ENCODE data around the gene CREBL2. TPM values are rescaled to one million over a fixed set of nuclear protein-coding genes. Genes with fewer than 3 reads are reported as not detected.
"Not testable (repeated sequence)": the region's sequence is repeated elsewhere in the genome, so short reads cannot be mapped to it uniquely, and the experiment has no call there.

CREBL2 gene
- total RNA-seq, 2 experiments from 2014 or later = 3.4 to 4.3 TPM

DNA sequence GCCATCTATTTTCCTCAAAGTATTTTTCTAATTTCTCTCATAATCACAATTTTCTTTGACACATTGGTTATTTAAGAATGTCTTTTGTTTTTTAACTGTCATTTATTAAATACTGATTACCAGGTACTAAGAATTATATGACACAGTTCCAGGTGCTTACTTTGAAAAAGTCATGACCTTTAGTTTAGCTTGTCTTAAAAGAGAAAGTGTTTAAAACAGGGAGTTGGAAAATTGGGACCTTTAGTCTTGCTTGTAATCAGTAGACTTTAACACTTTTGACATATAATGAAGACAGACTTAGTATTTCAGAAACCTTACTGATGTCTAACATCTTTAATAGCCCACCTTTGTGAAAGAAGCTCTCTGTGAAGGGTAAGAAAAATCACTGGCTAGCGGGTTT is 19.2 kb downstream of the CREBL2 start:
- no peak overlapping the region for H3K4me3 ChIP-seq (ENCODE audit: low read depth, low read length, poor library complexity, severe bottlenecking)
- BruUV-seq (replicated peaks) = no TSS peak
- H3K9me3 ChIP-seq (ENCODE audit: low read length) = no peaks in the 10 kb centered on the region
- no peaks in the 10 kb centered on the region for H3K36me3 ChIP-seq (ENCODE audit: insufficient read depth, low read length)
- no peak for TF ChIP-seq EZH2phosphoT487 (IDR thresholded peaks at IDR 0.05; ENCODE audit: borderline replicate concordance, low read depth, low read length)
- TF ChIP-seq, protein P1, sequence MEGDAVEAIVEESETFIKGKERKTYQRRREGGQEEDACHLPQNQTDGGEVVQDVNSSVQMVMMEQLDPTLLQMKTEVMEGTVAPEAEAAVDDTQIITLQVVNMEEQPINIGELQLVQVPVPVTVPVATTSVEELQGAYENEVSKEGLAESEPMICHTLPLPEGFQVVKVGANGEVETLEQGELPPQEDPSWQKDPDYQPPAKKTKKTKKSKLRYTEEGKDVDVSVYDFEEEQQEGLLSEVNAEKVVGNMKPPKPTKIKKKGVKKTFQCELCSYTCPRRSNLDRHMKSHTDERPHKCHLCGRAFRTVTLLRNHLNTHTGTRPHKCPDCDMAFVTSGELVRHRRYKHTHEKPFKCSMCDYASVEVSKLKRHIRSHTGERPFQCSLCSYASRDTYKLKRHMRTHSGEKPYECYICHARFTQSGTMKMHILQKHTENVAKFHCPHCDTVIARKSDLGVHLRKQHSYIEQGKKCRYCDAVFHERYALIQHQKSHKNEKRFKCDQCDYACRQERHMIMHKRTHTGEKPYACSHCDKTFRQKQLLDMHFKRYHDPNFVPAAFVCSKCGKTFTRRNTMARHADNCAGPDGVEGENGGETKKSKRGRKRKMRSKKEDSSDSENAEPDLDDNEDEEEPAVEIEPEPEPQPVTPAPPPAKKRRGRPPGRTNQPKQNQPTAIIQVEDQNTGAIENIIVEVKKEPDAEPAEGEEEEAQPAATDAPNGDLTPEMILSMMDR (conservative IDR thresholded peaks at IDR 0.05; ENCODE audit: low read length) = no peak
- H3K4me1 ChIP-seq (ENCODE audit: insufficient read depth, low read length, poor library complexity, severe bottlenecking) = no peaks in the 10 kb centered on the region
- H3K9me2 ChIP-seq (ENCODE audit: insufficient read depth, low read length) = no peaks in the 10 kb centered on the region
- no peak overlapping the region for H3K4me2 ChIP-seq (ENCODE audit: low read length)
- CTCF ChIA-PET (ENCODE audit: unreplicated experiment) = no interaction called here
- H2AFZ ChIP-seq (ENCODE audit: low read length) = no peak overlapping the region
- no peaks in the 10 kb centered on the region for H4K20me1 ChIP-seq (ENCODE audit: insufficient read depth, low read length)
- intact Hi-C loops (cut with micrococcal nuclease; ENCODE audit: unreplicated experiment) = no loop called here
- POLR2A ChIA-PET = interaction anchor here (0.8 to 1.6 kb wide), 3 partner anchors 12 to 30 kb away, joined by 3 to 5 read pairs (median 4); no protein-coding TSS in a partner anchor
- no peaks in the 10 kb centered on the region for H3K79me2 ChIP-seq (ENCODE audit: insufficient read depth, low read depth, low read length)
- H3K27ac ChIP-seq (ENCODE audit: low read depth, low read length, poor library complexity, severe bottlenecking) = no peak overlapping the region
- no peak for DNase-seq (ENCODE audit: low spot score)

DNA sequence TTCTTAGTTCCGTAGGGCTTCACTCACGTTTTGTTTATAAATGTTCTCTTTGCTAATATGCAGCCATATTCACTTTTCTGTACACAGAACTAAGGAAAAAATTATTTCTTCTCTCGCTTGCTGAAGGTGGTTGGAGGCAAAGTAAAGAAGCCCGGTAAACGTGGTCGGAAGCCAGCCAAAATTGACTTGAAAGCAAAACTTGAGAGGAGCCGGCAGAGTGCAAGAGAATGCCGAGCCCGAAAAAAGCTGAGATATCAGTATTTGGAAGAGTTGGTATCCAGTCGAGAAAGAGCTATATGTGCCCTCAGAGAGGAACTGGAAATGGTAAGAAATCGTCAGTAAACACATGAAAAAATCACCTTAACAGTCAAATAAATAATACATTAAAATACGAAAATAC is 24.0 kb downstream of the CREBL2 start:
- no peak for TF ChIP-seq EZH2phosphoT487 (IDR thresholded peaks at IDR 0.05; ENCODE audit: borderline replicate concordance, low read depth, low read length)
- TF ChIP-seq, protein P1 (conservative IDR thresholded peaks at IDR 0.05; ENCODE audit: low read length) = no peak
- Histone ChIP-seq H3K79me2 (ENCODE audit: insufficient read depth, low read depth, low read length) (no peaks in the 10 kb centered on the region), H4K20me1 (ENCODE audit: insufficient read depth, low read length) (no peaks in the 10 kb centered on the region), H2AFZ (ENCODE audit: low read length) (no peak overlapping the region), H3K36me3 (ENCODE audit: insufficient read depth, low read length) (no peaks in the 10 kb centered on the region; the same call in 1 of the 2 replicates), H3K9me2 (ENCODE audit: insufficient read depth, low read length) (no peaks in the 10 kb centered on the region), H3K9me3 (ENCODE audit: low read length) (no peaks in the 10 kb centered on the region), H3K4me2 (ENCODE audit: low read length) (no peak overlapping the region), H3K4me1 (ENCODE audit: insufficient read depth, low read length, poor library complexity, severe bottlenecking) (no peaks in the 10 kb centered on the region), H3K4me3 (ENCODE audit: low read depth, low read length, poor library complexity, severe bottlenecking) (no peak overlapping the region), H3K27ac (ENCODE audit: low read depth, low read length, poor library complexity, severe bottlenecking) (no peak overlapping the region)
- BruUV-seq (replicated peaks) = no TSS peak
- POLR2A ChIA-PET = interaction anchor here (0.7 to 1.2 kb wide), 5 partner anchors 23 to 539 kb away, joined by 3 to 7 read pairs (median 3); no protein-coding TSS in a partner anchor
- intact Hi-C loops (cut with micrococcal nuclease; ENCODE audit: unreplicated experiment) = no loop called here
- CTCF ChIA-PET (ENCODE audit: unreplicated experiment) = no interaction called here
- DNase-seq (ENCODE audit: low spot score) = no peak

GRCh38 chr12:12636641-12637040 is 25.0 kb downstream of the CREBL2 start:
- no peak for DNase-seq (ENCODE audit: low spot score)
- H3K4me1 ChIP-seq (ENCODE audit: insufficient read depth, low read length, poor library complexity, severe bottlenecking) = no peaks in the 10 kb centered on the region
- no TSS peak for BruUV-seq (replicated peaks)
- H2AFZ ChIP-seq (ENCODE audit: low read length) = no peak overlapping the region
- no peaks in the 10 kb centered on the region; the same call in 1 of the 2 replicates for H3K36me3 ChIP-seq (ENCODE audit: insufficient read depth, low read length)
- no peaks in the 10 kb centered on the region for H4K20me1 ChIP-seq (ENCODE audit: insufficient read depth, low read length)
- H3K79me2 ChIP-seq (ENCODE audit: insufficient read depth, low read depth, low read length) = no peaks in the 10 kb centered on the region
- ChIA-PET POLR2A (interaction anchor here (0.6 kb wide), 1 partner anchor 35 kb away, joined by 5 read pairs; no protein-coding TSS in a partner anchor), CTCF (ENCODE audit: unreplicated experiment) (no interaction called here)
- no peaks in the 10 kb centered on the region for H3K9me3 ChIP-seq (ENCODE audit: low read length)
- H3K4me3 ChIP-seq (ENCODE audit: low read depth, low read length, poor library complexity, severe bottlenecking) = no peak overlapping the region
- H3K27ac ChIP-seq (ENCODE audit: low read depth, low read length, poor library complexity, severe bottlenecking) = no peak overlapping the region
- intact Hi-C loops (cut with micrococcal nuclease; ENCODE audit: unreplicated experiment) = no loop called here
- no peak overlapping the region for H3K4me2 ChIP-seq (ENCODE audit: low read length)
- no peaks in the 10 kb centered on the region for H3K9me2 ChIP-seq (ENCODE audit: insufficient read depth, low read length)
- no peak for TF ChIP-seq EZH2phosphoT487 (IDR thresholded peaks at IDR 0.05; ENCODE audit: borderline replicate concordance, low read depth, low read length)
- TF ChIP-seq, protein P1 (conservative IDR thresholded peaks at IDR 0.05; ENCODE audit: low read length) = no peak

GRCh38 chr12:12639995-12640394 is 28.3 kb downstream of the CREBL2 start:
- DNase-seq (ENCODE audit: low spot score); BruUV-seq (replicated peaks); H3K9me3 ChIP-seq (ENCODE audit: low read length); H2AFZ ChIP-seq (ENCODE audit: low read length); POLR2A ChIA-PET; CTCF ChIA-PET (ENCODE audit: unreplicated experiment); H3K4me1 ChIP-seq (ENCODE audit: insufficient read depth, low read length, poor library complexity, severe bottlenecking); H4K20me1 ChIP-seq (ENCODE audit: insufficient read depth, low read length); H3K4me2 ChIP-seq (ENCODE audit: low read length); H3K9me2 ChIP-seq (ENCODE audit: insufficient read depth, low read length); H3K27ac ChIP-seq (ENCODE audit: low read depth, low read length, poor library complexity, severe bottlenecking); H3K4me3 ChIP-seq (ENCODE audit: low read depth, low read length, poor library complexity, severe bottlenecking); H3K36me3 ChIP-seq (ENCODE audit: insufficient read depth, low read length); H3K79me2 ChIP-seq (ENCODE audit: insufficient read depth, low read depth, low read length); intact Hi-C loops (cut with micrococcal nuclease; ENCODE audit: unreplicated experiment): not testable (repeated sequence)

All from OCI-LY7 (cell line).